EH (cell line): ENCODE data around the gene ERICH3.

Source experiments
- DNase-seq: peaks from one replicate; pipeline ENCODE4 v3.0.0-alpha.2; 2015; ENCODE audit warnings: low read depth

ERICH3 gene, protein sequence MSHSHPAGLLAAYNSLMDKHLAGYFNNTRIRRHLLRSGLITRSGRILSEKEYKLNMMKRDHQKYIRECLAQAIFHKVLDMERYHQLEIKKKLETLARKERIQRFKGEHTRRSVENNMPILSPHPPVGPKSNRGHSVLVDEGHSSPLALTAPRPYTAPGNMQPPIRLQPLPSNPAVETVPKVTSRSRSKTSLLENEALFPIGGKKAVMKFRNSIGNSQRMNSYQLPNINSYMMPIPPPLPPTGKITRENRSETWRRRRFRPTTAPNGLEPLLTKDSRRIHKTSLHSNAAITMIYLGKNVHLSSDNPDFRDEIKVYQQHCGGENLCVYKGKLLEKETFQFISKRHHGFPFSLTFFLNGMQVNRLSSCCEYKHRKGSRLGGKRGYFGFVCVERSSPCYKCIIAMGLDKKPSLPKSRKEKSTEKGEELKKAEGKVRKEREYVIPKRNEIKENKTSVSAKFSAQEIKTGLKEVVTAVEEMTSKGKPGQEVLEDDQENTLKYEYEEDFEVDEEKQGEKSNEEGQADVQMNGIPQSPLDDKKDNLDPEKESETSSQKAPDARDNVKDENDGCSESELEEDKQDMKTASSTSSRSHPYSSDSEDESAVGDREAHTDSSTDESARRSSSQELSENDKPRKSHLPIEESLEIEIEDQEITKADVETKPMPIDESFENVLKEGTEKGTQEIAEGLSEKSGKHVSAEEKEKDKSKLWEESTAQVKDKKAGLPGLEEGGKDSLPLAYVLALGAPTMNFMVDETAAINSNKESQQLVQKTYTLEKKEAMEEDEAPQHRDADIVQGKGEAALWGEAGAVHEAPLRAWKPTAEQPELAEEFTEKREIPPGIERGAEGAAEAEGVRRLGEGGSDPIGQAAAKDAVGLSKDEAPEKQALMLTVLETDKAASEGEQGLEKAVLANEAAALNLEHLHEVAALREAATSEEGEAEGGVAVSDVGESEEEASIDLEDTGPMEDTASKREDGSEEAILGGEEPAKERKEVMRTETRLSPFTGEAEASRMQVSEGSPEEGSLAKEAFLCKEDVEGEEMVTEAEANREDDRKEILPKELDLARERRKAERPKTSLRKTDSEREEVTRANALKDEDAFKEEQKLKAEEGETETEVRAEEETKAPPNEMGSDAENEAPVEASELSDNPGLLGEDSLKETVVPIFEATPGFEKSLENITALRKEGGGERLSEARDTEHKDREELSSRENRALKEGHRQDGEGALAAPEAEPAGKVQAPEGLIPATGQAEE (N-terminal part only)

GRCh38 chr1:74673351-74674111 is at the start of gene ERICH3:
Gene ERICH3 (minus strand): TSS chr1:74673792. CDS start chr1:74673519, 273 bp downstream.
- no peak for DNase-seq

- no peak for DNase-seq
These were observed 44.0 kb upstream of the ERICH3 start for GRCh38 chr1:74717626-74718025.

DNA sequence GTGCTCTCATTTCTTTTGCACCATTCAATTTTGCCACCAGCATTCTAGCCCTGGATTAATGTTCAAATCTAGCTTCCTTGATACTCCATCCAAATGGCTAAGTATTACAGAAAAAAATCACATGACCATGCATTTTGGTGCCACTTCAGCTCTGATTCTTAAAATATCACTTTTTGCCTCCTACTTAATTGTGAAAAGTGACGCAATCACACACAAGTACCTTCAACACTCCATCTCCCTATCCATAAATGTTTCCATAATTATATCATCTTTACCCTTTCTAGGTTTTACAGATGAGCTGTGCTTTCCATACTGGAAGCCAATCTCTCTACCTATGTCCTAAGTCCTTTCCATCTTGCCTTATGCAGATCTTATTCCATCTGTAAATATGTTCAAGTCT is 43.2 kb upstream of the ERICH3 start:
- no peak for DNase-seq

DNA sequence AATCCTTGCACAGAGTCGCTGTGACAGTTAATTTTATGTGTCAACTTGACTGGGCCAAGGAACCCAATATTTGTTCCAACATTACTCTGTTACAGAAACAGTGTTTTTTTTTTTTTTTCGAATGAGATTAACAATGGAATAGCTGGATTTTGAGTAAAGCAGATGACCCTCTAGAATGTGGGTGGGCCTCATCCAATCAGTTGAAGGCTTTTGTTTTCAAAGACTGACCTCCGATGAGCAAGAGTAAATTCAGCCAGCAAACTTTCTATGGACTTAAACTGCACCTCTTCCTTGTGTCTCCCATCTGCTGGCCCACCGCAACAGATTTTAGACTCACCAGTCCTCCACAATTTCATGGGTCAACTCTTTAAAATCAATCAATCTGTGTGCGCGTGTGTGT is 42.2 kb upstream of the ERICH3 start:
- DNase-seq, result no peak

GRCh38 chr1:74715236-74715502 is 41.6 kb upstream of the ERICH3 start:
- no peak for DNase-seq

GRCh38 chr1:74714429-74715235 is 41.0 kb upstream of the ERICH3 start:
- DNase-seq, result no peak

GRCh38 chr1:74713849-74714248 is 40.3 kb upstream of the ERICH3 start:
- DNase-seq, result no peak

- DNase-seq, result peak; percentile 37
These were observed 39.3 kb upstream of the ERICH3 start for GRCh38 chr1:74712881-74713280.

DNA sequence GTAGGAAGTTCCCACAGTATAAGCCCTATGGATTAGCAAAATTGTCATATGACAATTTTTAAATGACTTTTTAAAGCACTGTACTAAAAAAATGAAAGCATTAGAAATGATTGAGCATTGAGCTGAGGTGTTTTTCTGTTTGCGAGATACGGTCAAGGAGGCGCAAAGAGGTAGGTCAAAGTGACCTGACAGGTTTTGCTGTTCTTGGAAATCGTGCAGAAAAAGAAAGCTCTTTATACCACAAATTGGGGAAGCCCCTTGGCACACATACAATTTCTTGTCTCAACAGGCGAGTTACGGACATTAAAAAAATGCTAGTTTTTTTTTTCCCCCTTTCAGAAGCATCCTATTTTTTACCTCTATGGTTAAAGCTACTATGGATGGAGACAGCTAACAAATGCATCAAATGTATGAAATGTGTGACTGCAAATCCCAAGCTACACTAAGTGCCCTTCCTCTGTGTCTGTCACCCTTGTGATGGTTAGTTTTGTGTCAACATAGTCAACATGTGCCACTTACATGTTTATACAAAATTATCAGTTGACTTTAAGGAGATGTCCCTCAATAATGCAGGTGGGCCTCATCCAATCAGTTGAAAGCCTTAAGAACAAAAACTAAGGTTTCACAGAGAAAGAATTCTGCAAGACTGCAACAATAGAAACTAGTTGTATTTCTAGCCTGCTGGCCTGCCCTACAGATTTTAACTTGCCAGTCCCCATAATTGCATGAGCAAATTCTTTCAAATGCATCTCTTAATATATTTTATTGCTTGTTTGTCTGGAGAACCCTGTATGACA is 30.0 kb upstream of the ERICH3 start:
- DNase-seq, result no peak

GRCh38 chr1:74699331-74699730 is 25.7 kb upstream of the ERICH3 start:
- DNase-seq, result no peak

DNA sequence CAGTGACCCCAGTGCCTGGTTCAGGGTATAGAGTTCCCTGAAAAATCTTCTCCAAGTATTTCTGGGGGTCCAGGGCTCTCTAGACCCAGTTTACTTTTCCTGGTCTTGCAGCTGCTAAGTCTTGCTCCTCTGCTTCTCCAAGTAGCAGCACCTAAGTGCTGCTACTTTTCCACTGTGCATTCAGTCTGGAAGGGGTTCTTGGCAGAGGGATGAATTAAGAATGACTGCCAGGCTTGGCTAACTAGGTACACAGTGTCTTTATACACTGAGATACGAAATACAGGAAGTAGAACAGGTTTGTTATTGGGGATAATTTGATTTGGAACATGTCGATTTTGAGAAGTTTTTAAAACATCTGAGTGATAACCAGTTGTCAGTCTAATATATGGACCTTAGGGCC is 24.2 kb upstream of the ERICH3 start:
- DNase-seq, result no peak

GRCh38 chr1:74693473-74693872 is 19.9 kb upstream of the ERICH3 start:
- DNase-seq, result no peak

GRCh38 chr1:74690909-74691308 is 17.3 kb upstream of the ERICH3 start:
- DNase-seq, result no peak

DNA sequence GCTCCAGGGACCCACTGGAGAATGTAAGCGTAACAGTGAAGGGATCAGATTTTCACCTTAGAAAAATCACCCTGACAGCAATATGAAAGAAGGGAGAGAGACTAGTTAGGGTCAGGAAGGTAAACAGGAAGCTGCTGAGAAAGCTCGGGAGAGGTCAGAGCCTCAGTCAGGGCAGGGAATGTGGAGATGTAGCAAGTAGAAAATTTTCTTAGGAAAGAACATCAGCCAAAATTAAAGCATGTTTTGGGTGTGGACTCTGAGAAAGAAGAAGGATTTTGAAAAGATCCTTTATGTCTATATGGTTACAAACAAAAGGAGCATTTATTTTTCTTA is 16.7 kb upstream of the ERICH3 start:
- no peak for DNase-seq

DNA sequence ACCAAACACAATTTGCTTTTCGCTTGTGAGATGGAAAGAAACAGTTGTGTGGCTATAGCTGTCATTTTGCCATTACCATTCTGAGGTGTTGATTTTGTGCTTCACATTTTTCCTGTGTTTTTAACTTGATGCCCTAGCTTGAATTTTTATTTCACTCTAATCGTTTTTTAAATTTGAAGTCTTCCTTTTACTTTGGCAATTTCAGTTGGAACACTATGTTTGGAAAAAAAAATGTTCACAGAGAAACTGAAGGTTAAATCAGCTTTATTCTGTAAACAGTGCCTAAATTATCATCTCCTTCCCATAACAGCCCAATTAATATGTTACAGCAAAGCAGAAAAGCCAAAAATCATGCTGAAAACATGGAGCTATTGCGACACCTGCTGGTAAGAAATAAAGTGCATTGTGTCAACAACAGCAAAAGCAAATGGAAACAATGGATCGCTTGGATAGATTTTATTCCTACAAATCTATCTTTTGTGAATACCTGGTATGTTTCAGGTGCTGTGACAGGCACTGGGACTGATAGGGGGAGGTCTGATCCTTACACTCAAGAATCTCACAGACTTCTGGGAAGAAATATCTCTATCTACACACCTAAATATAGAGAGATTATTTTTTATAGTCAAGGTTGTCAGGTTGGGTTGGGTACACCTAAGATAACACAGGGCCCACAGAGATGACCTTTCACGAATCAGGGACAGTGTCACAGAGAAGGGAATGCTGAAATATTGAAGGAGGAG is 16.2 kb upstream of the ERICH3 start:
- peak; percentile 63 for DNase-seq

GRCh38 chr1:74686928-74687327 is 13.3 kb upstream of the ERICH3 start:
- no peak for DNase-seq

DNA sequence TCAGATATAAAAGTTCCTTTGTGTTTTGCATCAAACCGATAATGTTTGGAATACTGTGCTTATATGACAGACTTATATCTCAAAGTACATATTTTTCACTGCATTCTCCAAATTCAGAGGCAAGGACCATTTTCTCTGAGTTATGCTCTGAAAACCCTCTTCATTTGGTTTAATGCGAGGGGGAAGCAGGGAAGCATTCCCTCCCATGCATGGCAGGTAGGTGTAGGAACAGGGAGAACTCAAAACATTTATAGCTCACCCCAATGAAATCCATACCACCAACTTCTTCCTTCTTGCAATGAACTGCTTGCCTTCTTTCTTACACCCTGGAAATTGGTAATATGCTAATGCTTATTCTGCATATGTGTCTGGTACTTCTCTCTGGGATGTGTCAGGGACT is 10.7 kb upstream of the ERICH3 start:
- DNase-seq, result no peak

- DNase-seq, result no peak
These were observed 10.1 kb upstream of the ERICH3 start for GRCh38 chr1:74683656-74684055.

DNA sequence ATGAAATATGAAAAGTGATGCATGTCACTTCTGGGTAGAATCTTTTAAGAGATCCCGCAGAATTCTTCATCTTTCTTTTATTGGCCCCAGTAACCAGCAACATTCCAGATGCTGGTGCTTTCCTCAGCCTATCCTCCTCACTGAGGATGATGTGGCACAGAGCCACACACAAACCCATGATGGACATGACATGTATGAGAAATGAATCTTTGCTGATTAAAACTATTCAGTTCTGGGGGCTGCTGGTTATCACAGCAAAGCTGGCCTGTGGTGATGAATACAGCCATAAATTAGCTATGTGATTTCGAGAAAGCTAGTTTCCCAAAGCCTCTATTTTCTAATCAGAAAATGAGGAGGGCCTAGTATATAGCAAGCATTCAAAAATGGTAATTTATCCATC is 8.3 kb upstream of the ERICH3 start:
- DNase-seq, result no peak

DNA sequence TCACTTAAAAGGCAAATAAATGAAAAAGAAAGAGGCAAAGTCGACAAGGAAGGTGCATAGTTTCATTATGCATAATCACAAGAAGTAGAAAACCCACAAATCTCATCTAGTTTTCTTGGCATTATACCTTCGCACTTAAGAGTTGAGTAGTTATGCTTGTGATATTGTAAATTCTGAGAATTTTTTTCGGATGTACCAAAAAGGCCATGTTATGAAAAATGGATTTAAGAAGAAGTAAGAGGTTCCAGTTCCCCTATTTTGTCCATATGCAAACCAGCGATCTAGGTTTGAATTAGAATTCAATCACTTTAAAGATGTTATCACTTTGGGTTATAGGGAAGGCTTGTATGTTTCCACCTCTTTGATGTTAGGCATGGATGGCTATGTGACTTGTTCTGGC is 7.9 kb upstream of the ERICH3 start:
- DNase-seq, result no peak
